ENCODE data around the gene CAPN1.

GRCh38 chr11:65170058-65170534, 11.6 kb upstream of the CAPN1 start, which contains the start of gene SPDYC:
- TF ChIP-seq CTCF (IDR thresholded peaks at IDR 0.05): no peak
- no peak for TF ChIP-seq EP300 (IDR thresholded peaks at IDR 0.05)
- TF ChIP-seq POLR2AphosphoS5 (IDR thresholded peaks at IDR 0.05): no peak
- no peak for TF ChIP-seq POLR2A (IDR thresholded peaks at IDR 0.05)

Data from suprapubic skin (tissue), 4 donors.